Heart left ventricle (tissue), 13 donors: Measurements from ENCODE around the gene CTNNA1.
"Not testable (repeated sequence)": the region's sequence is repeated elsewhere in the genome, so short reads cannot be mapped to it uniquely, and the experiment has no call there.

Source experiments
- POLR2A ChIP-seq, 2 donors: fragments of 450-650 bp; IDR thresholded peaks; one replicate each; pipeline ENCODE4 v1.6.1; 2017; ENCODE audit warnings: antibody characterized with exemption in 2 of 2, mild to moderate bottlenecking in 2 of 2, moderate library complexity in 2 of 2
- TF ChIP-seq, protein P1 (sequence below), 12 donors: fragments of 200-600 bp; sonication (generic) in 4 of 12; IDR thresholded peaks; one replicate each; pipeline versions ENCODE4 v1.5.0 to v1.8.0; 2018 to 2022; ENCODE audit warnings: antibody characterized with exemption in 12 of 12, mild to moderate bottlenecking in 5 of 12
- donor health status: ischemic (EF 13 %, LVEDD 7.1; RV severe dilation, severe dysfunction).
- donor health status: DM: no; HTN: yes; CAD: no.
- donor health status: DM: no; HTN: no; CAD: no.
- donor health status: ischemic (EF 25% LVEDD 6.9; RV normal size, moderate dysfunction).
- donor health status: ischemic (EF 25% LVEDD 5.7; RV mildly dilated, moderate dysfunction).
- donor health status: ischemic (EF 35%, LVEDD 5.7; RV mildly dilated, moderate dysfunction).
- donor health status: nonischemic (EF 11% LVEDD 7.7; RV severe dilation, severe dysfunction).
- donor health status: DM: yes; HTN: yes; CAD: no.
- donor health status: PGD.
- donor health status: ischemic (EF 29% LVEDD 5.4; RV normal size, mild dysfunction).
- donor health status: nonischemic (EF 23%, LVEDD 6.1; RV moderate dilation, normal function).

GRCh38 chr5:138761115-138761514 is 7.9 kb downstream of the CTNNA1 start:
- TF ChIP-seq, protein P1, sequence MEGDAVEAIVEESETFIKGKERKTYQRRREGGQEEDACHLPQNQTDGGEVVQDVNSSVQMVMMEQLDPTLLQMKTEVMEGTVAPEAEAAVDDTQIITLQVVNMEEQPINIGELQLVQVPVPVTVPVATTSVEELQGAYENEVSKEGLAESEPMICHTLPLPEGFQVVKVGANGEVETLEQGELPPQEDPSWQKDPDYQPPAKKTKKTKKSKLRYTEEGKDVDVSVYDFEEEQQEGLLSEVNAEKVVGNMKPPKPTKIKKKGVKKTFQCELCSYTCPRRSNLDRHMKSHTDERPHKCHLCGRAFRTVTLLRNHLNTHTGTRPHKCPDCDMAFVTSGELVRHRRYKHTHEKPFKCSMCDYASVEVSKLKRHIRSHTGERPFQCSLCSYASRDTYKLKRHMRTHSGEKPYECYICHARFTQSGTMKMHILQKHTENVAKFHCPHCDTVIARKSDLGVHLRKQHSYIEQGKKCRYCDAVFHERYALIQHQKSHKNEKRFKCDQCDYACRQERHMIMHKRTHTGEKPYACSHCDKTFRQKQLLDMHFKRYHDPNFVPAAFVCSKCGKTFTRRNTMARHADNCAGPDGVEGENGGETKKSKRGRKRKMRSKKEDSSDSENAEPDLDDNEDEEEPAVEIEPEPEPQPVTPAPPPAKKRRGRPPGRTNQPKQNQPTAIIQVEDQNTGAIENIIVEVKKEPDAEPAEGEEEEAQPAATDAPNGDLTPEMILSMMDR (IDR thresholded peaks at IDR 0.05): not testable (repeated sequence)
- TF ChIP-seq POLR2A (IDR thresholded peaks at IDR 0.05): not testable (repeated sequence)
